HG02852 (cell line): ENCODE measurements around the gene TFAP2C.
"Not testable (repeated sequence)": the region's sequence is repeated elsewhere in the genome, so short reads cannot be mapped to it uniquely, and the experiment has no call there.

Experiments used
- ATAC-seq: cut with Tn5 transposase; IDR thresholded peaks from one replicate; pipeline ENCODE4 v1.9.1; 2021; ENCODE audit warnings: mild to moderate bottlenecking, moderate library complexity; ENCODE audit not compliant: unreplicated experiment

TFAP2C gene

DNA sequence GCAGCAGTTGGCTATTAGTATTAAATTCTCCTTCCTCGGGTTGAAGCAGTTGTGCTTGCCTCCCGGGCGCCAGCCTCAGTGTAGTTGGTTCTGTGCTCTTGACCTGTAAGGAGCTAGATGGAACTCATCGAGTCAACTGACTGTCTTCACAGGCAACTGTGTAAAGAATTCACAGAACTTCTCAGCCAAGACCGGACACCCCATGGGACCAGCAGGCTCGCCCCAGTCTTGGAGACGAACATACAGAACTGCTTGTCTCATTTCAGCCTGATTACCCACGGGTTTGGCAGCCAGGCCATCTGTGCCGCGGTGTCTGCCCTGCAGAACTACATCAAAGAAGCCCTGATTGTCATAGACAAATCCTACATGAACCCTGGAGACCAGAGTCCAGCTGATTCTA lies 8.5 kb downstream of the TFAP2C start:
- no peak for ATAC-seq

DNA sequence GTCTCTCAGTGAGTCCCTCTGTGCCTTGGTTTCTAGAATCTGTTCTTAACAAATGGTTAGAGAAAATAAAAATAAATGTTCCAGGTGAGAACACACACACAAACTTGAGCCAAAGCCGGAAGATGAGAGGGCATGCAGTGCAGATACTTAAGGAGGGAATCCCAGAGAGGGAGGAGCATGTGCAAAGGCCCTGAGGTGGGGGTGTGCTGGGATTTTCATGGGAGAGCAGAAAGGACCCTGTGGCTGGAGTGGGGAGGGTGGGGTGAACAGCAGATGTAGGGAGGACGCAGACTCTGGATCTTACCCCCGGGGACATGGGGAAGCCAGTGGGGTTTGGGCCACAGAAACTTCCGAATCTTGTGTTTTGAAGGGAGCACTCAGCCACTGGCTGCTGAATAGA lies 17.5 kb downstream of the TFAP2C start:
- ATAC-seq, result no peak

DNA sequence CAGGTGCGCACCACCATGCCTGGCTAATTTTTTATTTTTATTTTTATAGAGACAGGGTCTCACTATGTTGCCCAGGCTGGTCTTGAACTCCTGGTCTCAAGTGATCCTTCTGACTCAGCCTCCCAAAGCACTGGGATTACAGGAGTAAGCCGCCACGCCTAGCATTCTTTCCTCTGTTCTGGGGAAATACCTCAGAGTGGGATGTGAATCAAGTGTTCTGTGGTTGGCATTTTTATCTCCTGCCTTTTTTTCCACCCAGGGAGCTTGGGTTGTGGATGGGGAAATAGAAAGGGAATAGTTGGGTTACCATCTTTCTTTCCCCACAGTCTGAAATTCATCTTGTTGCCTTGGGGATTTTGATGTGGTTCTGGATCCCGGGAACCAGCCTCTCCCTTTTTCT lies 24.1 kb downstream of the TFAP2C start:
- no peak for ATAC-seq

DNA sequence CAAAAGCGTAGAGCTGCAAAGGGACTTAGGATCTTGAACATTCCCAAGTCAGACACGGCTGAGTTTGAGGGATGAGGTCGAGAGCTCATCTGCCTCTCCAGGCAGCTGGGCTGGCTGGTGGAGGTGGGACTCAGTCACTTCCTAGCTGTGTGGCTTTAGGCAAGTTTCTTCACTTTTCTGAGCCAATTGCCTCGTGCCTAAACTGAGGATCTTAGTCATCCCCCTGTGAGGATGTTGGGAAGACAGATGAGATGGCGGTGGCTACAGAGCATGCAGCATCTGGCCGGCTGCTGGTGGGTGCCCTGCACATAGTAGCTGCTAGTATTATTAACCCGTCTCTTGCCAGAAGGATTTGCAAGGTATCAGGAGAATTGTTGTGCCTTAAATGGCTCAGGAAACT lies 27.5 kb downstream of the TFAP2C start:
- no peak for ATAC-seq

DNA sequence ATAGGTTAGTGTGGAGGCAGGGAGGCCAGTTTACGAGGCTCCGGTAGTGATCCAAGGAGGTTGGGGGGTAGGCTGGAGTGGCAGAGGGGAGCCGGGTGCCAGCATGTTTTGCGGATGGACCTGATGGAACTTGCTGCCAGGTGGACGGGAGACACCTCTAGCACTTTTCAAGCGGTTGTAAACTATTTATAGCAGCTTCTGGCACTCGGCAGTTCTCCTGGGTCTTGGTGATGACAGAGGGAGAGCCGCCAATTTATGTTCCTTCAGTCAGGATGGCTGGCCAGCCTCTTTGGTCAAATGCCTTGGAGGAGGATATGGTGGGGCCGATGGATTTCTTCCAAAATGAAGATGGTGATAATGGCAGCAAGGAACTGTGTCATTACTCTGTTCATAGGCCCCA lies 28.8 kb downstream of the TFAP2C start:
- ATAC-seq, result no peak

DNA sequence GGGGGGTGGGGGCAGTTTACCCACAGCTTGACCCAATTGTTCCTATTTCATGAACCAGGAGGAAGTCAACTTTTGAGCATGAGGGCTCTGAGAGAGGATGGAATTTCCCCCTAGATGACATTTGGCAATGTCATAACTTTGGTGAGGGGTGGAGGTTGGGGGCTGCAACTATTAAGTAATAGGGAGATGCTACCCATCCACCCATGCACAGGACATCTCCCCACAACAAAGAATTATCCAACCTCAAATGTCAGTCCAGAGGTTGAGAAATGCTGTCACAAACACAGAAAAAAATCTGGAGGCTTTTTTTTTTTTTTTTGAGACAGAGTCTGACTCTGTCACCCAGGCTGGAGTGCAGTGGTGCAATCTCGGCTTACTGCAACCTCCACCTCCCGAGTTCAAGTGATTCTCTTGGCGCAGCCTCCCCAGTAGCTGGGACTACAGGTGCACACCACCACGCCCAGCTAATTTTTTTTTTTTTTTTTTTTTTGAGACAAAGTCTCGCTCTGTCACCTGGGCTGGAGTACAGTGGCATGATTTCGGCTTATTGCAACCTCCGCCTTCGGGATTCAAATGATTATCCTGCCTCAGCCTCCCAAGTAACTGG lies 29.3 kb downstream of the TFAP2C start:
- not testable (repeated sequence) for ATAC-seq

DNA sequence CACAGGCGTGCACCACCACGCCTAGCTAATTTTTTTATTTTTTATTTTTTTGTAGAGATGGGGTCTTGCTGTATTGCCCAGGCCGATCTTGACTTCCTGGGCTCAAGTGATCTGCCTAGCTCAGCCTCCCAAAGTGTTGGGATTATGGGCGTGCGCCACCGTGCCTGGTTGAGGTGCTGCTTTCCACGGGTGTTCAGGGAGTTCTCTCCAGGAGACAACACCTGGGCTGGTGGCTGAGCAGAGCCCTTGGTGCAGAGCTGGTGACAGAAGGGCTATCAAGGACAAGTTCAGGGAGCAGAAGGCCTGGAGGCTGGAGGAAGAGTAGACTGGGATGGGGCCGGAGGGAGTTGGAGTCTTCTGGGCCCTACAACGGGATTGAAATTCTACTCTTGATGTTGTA lies 34.6 kb downstream of the TFAP2C start:
- ATAC-seq, result no peak

DNA sequence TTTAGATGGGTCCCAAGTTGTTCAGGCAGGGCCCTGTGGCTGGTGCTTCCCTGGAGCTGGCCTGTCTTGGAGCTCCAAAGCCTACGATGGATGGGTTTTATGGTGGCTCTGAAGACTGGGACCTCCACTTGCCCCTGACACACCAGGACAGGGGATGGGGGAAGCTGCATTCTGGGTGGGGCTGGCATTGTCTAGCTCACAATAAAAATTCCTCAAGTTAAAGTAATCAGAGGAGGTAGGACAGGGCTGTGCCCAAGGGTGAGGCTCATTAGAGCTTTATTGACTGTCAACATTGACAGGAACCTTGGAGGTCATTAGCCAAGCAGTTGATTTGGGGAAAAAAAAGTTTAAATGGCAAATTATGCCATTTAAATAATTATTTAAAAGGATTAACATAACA lies 35.7 kb downstream of the TFAP2C start:
- no peak for ATAC-seq

DNA sequence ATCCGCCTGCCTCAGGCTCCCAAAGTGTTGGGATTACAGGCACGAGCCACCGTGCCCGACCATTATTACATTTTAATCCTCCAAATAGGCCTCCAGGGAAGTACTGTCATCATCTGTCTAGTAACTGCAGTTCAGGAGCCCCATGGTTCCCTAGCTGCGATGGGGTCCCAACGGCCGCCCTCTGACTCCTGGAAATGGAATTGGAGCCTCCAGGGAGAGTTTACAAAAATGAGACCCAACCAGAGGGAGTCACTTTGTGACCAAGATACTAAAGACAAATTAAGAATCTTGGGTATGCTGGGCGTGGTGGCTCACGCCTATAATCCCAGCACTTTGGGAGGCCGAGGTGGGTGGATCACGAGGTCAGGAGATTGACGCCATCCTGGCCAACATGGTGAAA lies 36.7 kb downstream of the TFAP2C start:
- no peak for ATAC-seq

DNA sequence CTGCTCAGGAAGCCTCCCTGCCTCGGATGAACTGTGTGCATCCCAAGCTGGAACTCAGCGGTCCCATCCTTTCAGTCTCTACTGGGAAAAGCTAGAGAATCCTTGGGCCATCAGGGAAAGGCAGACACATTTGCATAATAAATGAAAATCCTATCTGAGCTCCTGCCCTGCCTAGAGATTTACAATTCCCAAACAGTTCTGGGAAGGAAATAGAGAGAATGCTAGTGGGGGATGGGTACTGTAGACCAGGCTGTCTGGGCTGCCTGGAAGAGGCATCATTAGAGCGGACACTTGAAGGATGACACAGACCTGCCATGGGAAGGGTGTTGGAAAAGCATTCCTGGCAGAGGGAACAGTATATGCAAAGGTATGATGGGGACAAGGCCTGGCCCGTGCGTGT lies 44.3 kb downstream of the TFAP2C start:
- no peak for ATAC-seq

DNA sequence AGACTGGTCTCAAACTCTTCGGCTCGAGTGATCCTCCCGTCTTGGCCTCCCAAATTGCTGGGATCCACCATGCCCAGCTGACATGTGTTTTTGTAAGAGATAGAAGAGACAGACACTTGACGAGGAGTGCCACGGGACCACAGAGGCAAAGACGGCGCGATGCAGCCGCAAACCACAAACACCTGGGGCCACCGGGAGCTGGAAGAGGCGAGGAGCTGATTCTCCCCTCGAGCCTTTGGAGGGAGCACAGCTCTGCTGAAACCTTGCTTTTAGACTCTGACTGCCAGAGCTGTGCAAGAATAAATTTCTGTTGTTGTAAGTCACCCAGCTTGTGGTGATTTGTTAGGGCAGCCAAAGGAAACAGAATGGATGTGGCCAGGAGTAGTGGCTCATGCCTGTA lies 46.9 kb downstream of the TFAP2C start:
- ATAC-seq, result no peak

DNA sequence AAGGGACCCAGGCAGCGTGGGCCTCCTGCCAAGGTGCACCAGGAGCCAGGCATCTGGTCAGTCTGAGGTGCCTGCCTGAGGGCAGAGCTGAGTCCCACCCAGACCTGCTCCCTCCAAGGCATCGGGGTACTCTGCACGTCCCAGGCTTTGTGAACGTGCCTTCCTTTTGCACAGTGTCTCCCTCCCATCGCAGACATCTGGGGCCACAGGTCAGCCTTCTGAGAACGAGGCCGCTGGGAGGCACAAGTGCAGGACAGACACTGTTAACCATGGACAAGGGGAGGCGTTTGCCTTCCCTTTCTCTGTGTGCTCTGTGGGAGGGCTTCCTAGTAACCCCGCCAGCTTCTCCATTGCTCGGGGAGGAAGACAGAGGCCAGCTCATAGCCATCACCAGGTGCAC lies 47.6 kb downstream of the TFAP2C start:
- ATAC-seq, result no peak

DNA sequence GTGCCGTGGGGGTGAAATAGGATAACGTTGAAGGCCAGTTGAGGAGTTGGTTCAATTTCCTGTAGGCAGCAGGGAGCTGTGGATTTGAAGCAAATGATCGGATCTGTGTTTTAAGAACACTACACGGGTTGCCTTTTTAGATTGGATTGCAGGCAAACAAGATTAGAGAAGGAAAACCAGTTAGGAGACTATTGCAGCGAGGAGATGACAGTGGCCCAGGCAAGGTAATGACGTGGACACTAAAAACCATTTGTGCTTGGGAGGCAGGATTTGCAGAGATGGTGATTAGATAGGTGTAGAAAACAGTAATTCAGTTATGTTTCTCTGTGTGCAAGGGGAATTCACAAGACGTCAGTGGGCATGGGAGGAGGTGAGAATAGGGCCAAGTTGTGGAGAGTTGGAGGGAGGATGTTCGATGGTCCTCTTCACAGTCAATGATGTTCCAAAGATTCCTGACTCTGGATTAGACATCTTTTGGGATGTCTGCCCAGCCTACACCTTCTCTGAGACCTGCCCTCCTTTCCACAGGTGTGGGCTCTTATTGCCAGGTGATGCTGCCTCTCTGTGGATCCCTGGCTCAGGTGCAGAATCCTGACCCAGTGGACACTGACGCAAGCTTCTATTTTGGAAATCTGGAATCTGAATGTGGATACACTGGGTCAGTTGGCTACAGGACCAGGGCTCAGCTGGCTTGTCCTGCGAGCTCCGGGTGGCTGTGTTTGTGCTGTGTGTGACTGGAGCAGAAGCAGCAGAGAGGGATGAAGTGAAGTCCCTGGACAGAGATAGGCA lies 54.2 kb downstream of the TFAP2C start:
- ATAC-seq, result no peak

DNA sequence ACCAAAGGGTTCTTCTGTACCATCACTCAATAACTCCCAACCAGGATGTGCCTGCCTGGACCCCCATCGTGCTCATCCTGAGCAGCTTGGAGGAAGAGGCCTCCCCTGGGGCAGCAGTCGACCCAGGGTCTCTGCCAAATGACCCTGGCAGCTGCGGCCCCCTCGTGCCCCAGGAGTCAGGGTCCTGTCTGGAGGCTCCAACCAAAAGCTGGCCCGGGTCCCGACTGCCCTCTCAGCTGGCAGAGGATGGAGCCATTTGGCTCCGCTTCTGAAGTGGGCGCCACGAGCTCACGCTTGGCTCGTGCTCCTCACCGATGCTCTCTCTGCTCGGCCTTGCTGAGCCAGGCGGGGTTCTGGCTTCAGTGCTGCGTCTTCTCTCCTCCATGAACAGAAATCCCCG lies 56.8 kb downstream of the TFAP2C start:
- ATAC-seq, result no peak

DNA sequence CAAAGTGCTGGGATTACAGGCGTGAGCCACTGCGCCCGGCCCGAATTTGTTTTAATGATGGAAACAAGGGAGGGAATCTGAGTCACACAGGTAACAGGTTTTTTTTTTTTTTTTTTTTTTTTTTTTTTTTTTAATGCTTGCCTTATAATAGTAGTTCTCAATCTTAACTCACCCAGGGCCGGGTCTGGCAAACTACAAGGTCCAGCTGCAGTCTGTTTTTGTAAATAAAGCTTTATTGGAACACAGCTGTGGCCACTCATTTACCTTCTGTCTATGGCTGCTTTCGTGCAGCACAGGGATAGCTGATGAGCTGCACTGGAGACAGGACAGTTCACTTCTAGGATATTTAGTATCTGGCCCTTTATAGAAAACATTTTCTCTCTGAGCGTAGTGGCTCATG lies 58.0 kb downstream of the TFAP2C start:
- ATAC-seq, result no peak

DNA sequence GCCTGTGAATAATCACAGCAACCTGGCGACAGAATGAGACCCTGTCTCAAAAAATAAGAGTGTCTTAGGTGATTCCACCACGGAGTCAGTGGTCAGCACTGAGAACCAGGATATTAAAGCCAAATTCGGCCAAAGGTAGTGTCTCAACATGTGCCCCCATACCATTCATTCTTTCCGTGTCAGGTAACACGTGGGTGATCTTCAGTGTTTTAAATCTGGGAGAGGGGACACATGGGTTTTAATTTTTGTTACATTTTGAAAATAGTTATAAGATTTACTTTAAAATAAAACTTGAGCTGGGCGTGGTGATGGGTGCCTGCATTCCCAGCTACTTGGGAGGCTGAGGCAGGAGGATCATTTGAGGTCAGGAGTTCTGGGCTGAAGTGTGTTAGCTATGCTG lies 59.0 kb downstream of the TFAP2C start:
- no peak for ATAC-seq
